Measurements from ENCODE around the gene PHLDB2. TPM values are rescaled to one million over a fixed set of nuclear protein-coding genes. Genes with fewer than 3 reads are reported as not detected.

PHLDB2 gene
- total and polyA plus RNA-seq, 2 of the 4 experiments (the other 2 are of a cell fraction), result 10.6 to 28.7 TPM

DNA sequence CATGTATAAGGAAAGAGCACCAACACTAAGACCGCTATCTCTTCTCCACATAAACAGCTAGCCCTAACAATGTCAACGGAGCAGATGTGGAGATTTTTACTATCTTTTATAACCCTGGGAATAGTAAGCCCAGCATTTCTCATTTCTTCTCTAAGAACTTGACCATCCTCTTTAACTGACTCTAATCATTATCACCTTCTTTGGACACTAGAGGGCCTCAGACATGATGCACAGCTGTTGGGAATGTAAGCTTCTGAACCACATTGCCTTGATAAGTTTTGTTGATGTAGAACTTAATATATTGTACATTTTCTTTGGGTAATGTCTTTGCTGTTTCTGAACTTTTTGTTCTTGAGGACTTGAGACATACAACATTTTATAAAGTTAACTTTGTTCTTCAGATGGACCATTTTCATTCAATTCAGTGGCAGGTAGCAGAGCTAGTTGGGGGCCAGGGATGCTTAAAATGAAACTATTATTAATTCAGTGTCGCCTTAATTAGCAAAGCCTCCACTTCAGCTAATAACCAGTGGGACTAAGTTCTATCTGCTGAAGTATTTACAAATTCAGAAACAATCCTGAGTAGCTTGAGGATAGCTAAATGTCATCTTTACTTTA lies 130.1 kb downstream of the PHLDB2 start:
- POLR2A ChIA-PET (ENCODE audit: unreplicated experiment), result interaction anchor here (0.7 kb wide), 1 partner anchor 14 kb away, joined by 3 read pairs; no protein-coding TSS in a partner anchor
- CTCF ChIA-PET, result interaction anchor here (0.6 to 2.3 kb wide), 16 partner anchors 9 to 663 kb away, joined by 3 to 17 read pairs (median 4); partner anchors contain the start of gene ABHD10
- H3K79me1 ChIP-seq (ENCODE audit: low read depth in 1 of 2, low read length in 2 of 2), result peaks cover 8 to 10% of the 10 kb centered on the region in 2 experiments; a peak in 2 of 4 replicates
- DNase-seq (peak; percentile 80), ATAC-seq (ENCODE audit: low read depth) (peak; percentile 94)
- no peaks in the 10 kb centered on the region for H3K9me3 ChIP-seq (ENCODE audit: control insufficient read depth, insufficient read depth, low read length)
- no peak overlapping the region for H3K9ac ChIP-seq (ENCODE audit: low read depth, low read length)
- in situ Hi-C loops (cut with MboI; ENCODE audit: low sequenced_read_pairs) (no loop called here), intact Hi-C loops (cut with micrococcal nuclease) (loop anchor here (1.0 kb wide), 2 partner anchors 24 to 54 kb away; no protein-coding TSS in a partner anchor), dilution Hi-C loops (cut with HindIII; ENCODE audit: low sequenced_read_pairs, unreplicated experiment) (no loop called here)
- TF ChIP-seq POLR2A (IDR thresholded peaks at IDR 0.05; ENCODE audit: low read depth, low read length), result no peak
- peak; percentile 82 for TF ChIP-seq RAD21 (IDR thresholded peaks at IDR 0.05; ENCODE audit: low read length)
- TF ChIP-seq NFE2L2 (IDR thresholded peaks at IDR 0.05; ENCODE audit: low read depth, low read length), result no peak
- no peak for TF ChIP-seq CHD1 (IDR thresholded peaks at IDR 0.05; ENCODE audit: low read depth, low read length)
- no peak for TF ChIP-seq BHLHE40 (IDR thresholded peaks at IDR 0.05; ENCODE audit: low read depth, low read length)
- TF ChIP-seq, protein P1, sequence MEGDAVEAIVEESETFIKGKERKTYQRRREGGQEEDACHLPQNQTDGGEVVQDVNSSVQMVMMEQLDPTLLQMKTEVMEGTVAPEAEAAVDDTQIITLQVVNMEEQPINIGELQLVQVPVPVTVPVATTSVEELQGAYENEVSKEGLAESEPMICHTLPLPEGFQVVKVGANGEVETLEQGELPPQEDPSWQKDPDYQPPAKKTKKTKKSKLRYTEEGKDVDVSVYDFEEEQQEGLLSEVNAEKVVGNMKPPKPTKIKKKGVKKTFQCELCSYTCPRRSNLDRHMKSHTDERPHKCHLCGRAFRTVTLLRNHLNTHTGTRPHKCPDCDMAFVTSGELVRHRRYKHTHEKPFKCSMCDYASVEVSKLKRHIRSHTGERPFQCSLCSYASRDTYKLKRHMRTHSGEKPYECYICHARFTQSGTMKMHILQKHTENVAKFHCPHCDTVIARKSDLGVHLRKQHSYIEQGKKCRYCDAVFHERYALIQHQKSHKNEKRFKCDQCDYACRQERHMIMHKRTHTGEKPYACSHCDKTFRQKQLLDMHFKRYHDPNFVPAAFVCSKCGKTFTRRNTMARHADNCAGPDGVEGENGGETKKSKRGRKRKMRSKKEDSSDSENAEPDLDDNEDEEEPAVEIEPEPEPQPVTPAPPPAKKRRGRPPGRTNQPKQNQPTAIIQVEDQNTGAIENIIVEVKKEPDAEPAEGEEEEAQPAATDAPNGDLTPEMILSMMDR (conservative IDR thresholded peaks at IDR 0.05; ENCODE audit: low read depth, low read length), result peak; percentile 80
- TF ChIP-seq, protein P2, sequence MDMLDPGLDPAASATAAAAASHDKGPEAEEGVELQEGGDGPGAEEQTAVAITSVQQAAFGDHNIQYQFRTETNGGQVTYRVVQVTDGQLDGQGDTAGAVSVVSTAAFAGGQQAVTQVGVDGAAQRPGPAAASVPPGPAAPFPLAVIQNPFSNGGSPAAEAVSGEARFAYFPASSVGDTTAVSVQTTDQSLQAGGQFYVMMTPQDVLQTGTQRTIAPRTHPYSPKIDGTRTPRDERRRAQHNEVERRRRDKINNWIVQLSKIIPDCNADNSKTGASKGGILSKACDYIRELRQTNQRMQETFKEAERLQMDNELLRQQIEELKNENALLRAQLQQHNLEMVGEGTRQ (IDR thresholded peaks at IDR 0.05; ENCODE audit: low read depth, low read length), result no peak
- TF ChIP-seq MAZ (IDR thresholded peaks at IDR 0.05; ENCODE audit: borderline replicate concordance, low read depth, low read length), result no peak
- no peak for TF ChIP-seq RFX5 (IDR thresholded peaks at IDR 0.05; ENCODE audit: low read depth, low read length)
- TF ChIP-seq RCOR1 (IDR thresholded peaks at IDR 0.05; ENCODE audit: insufficient replicate concordance, low read length), result no peak
- no peak for TF ChIP-seq FOS (IDR thresholded peaks at IDR 0.05; ENCODE audit: low read depth, low read length)
- no peak for TF ChIP-seq MAFK (IDR thresholded peaks at IDR 0.05; ENCODE audit: low read depth, low read length)
- peak; percentile 94 for TF ChIP-seq SMC3 (IDR thresholded peaks at IDR 0.05; ENCODE audit: low read depth, low read length)
- TF ChIP-seq, protein P3, sequence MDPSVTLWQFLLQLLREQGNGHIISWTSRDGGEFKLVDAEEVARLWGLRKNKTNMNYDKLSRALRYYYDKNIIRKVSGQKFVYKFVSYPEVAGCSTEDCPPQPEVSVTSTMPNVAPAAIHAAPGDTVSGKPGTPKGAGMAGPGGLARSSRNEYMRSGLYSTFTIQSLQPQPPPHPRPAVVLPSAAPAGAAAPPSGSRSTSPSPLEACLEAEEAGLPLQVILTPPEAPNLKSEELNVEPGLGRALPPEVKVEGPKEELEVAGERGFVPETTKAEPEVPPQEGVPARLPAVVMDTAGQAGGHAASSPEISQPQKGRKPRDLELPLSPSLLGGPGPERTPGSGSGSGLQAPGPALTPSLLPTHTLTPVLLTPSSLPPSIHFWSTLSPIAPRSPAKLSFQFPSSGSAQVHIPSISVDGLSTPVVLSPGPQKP (IDR thresholded peaks at IDR 0.05; ENCODE audit: borderline replicate concordance, low read depth, low read length), result no peak
- no peak for TF ChIP-seq CEBPB (IDR thresholded peaks at IDR 0.05; ENCODE audit: low read depth, low read length)
- no peak overlapping the region for H4K91ac ChIP-seq (ENCODE audit: insufficient read depth, low read depth, low read length)
- no peak overlapping the region for H2BK120ac ChIP-seq (ENCODE audit: low read depth, low read length)
- H3K9me1 ChIP-seq (ENCODE audit: insufficient read depth, low read length), result peaks cover 2% of the 10 kb centered on the region; the same call in 1 of the 2 replicates
- no peak overlapping the region for H3K14ac ChIP-seq (replicated peaks; ENCODE audit: low read depth, low read length)
- no peak overlapping the region for H2BK5ac ChIP-seq (ENCODE audit: low read depth, low read length, poor library complexity, severe bottlenecking)
- peaks cover 14% of the 10 kb centered on the region for H3K36me3 ChIP-seq (ENCODE audit: control insufficient read depth, insufficient read depth, low read length)
- H3K4me1 ChIP-seq (ENCODE audit: control insufficient read depth, insufficient read depth, low read length), result no peaks in the 10 kb centered on the region
- H3K4ac ChIP-seq (ENCODE audit: low read depth, low read length), result no peak overlapping the region
- peaks cover 8% of the 10 kb centered on the region; the same call in 1 of the 2 replicates for H4K20me1 ChIP-seq (ENCODE audit: insufficient read depth, low read length)
- no peak overlapping the region for H3K4me3 ChIP-seq (ENCODE audit: insufficient read depth, low read depth, low read length)
- no CpG with 5 or more reads among the region's 3 CpGs for WGBS, 2 experiments (ENCODE audit: extremely low coverage in 2 of 2, insufficient read length in 1 of 2)
- no peak overlapping the region for H2AK9ac ChIP-seq (replicated peaks; ENCODE audit: low read depth, low read length, poor library complexity)
- H3K56ac ChIP-seq (ENCODE audit: extremely low read depth, insufficient read depth, low read length), result no peak overlapping the region
- no peak overlapping the region for H3K4me2 ChIP-seq (ENCODE audit: low read depth, low read length)
- BruUV-seq (replicated peaks), result no TSS peak
- H4K8ac ChIP-seq (ENCODE audit: low read depth in 2 of 2, low read length in 2 of 2), result no peak overlapping the region
- no peak overlapping the region for H2AFZ ChIP-seq (replicated peaks; ENCODE audit: low read length, poor library complexity)
- H2BK15ac ChIP-seq (ENCODE audit: low read depth, low read length), result no peak overlapping the region
- no peak overlapping the region for H3K18ac ChIP-seq (ENCODE audit: low read depth, low read length)
- H2BK20ac ChIP-seq (ENCODE audit: low read depth, low read length), result no peak overlapping the region
- H2AK5ac ChIP-seq (ENCODE audit: low read depth, low read length), result no peak overlapping the region
- no peaks in the 10 kb centered on the region for H3K27me3 ChIP-seq (ENCODE audit: control insufficient read depth, insufficient read depth, low read length)
- no peak overlapping the region for H3K27ac ChIP-seq (ENCODE audit: insufficient read depth, low read length)
- H3K23ac ChIP-seq (ENCODE audit: low read depth, low read length), result no peak overlapping the region
- no peak overlapping the region for H4K5ac ChIP-seq (ENCODE audit: low read depth, low read length)

Data from IMR-90 (cell line).